Esophagus muscularis mucosa (tissue), 4 donors: ENCODE data around the gene VTI1A. TPM values are rescaled to one million over a fixed set of nuclear protein-coding genes. Genes with fewer than 3 reads are reported as not detected.

ENCODE experiments used
- DNase-seq: peaks from one replicate; pipeline ENCODE4 v3.0.0-alpha.2; 2017; ENCODE audit errors: extremely low spot score
- H3K27ac ChIP-seq, 4 donors: fragments of 200-600 bp; sonication (generic); replicated peaks in 1 of 4; 1 replicate in 3 of 4; 2 replicates in 1 of 4; pipeline ENCODE4 v1.5.1; 2016 to 2019; ENCODE audit warnings: mild to moderate bottlenecking in 1 of 4
- H3K27me3 ChIP-seq, 4 donors: fragments of 200-600 bp; sonication (generic); one replicate each; pipeline versions ENCODE4 v1.5.1 to v1.6.0; 2016 to 2019
- H3K36me3 ChIP-seq, 4 donors: fragments of 200-600 bp; sonication (generic); one replicate each; pipeline ENCODE4 v1.5.1; 2016 to 2019
- H3K4me1 ChIP-seq, 4 donors: fragments of 200-600 bp; sonication (generic); one replicate each; pipeline ENCODE4 v1.5.1; 2016 to 2019
- H3K4me3 ChIP-seq, 4 donors: fragments of 200-600 bp; sonication (generic); 1 replicate in 2 of 4; 2 replicates in 2 of 4; pipeline ENCODE4 v1.5.1; 2016 to 2019; ENCODE audit warnings: mild to moderate bottlenecking in 4 of 4, moderate library complexity in 1 of 4
- H3K9me3 ChIP-seq, 4 donors: fragments of 200-600 bp; sonication (generic); 1 replicate in 3 of 4; 2 replicates in 1 of 4; pipeline ENCODE4 v1.5.1; 2016 to 2019
- EP300 ChIP-seq: sonication (generic); formaldehyde crosslinking; IDR thresholded peaks from one replicate; pipeline ENCODE4 v1.6.1; 2017; ENCODE audit warnings: antibody characterized with exemption
- POLR2A ChIP-seq: fragments of 450-650 bp; IDR thresholded peaks from one replicate; pipeline ENCODE4 v1.6.1; 2017; ENCODE audit warnings: antibody characterized with exemption, moderate library complexity, mild to moderate bottlenecking, low read depth
- POLR2AphosphoS5 ChIP-seq, 2 donors: sonication (generic); formaldehyde crosslinking; IDR thresholded peaks; one replicate each; pipeline ENCODE4 v1.6.1; 2017; ENCODE audit warnings: antibody characterized with exemption in 2 of 2
- WGBS: methylation state at CpG from one replicate; pipeline ENCODE4 v1.1.5; 2018; 5-methylcytosine and 5-hydroxymethylcytosine counted together
- intact Hi-C: fragments of 100-400 bp; cut with DNase I; formaldehyde crosslinking; loops from one replicate; pipeline ENCODE4 v1.15.1; 2023
- total RNA-seq, 4 donors: library from RNA; depleted of rRNA; stranded (reverse); fragments of >200 nt; gene quantifications; one replicate each; pipeline versions ENCODE4 v1.1.0 to v1.2.1, GENCODE V29; 2016
- TF ChIP-seq, protein P1 (sequence below), 3 experiments: fragments of 200-600 bp in 2 of 3; fragments of 450-650 bp in 1 of 3; sonication (generic) in 2 of 3; IDR thresholded peaks; one replicate each; pipeline ENCODE4 v1.5.1; 2017 to 2019; ENCODE audit warnings: antibody characterized with exemption in 3 of 3, mild to moderate bottlenecking in 2 of 3, moderate library complexity in 1 of 3

Gene VTI1A
- total RNA-seq, 4 donors from 2014 or later, result 27.6 to 42.7 (median 33.8) TPM

DNA sequence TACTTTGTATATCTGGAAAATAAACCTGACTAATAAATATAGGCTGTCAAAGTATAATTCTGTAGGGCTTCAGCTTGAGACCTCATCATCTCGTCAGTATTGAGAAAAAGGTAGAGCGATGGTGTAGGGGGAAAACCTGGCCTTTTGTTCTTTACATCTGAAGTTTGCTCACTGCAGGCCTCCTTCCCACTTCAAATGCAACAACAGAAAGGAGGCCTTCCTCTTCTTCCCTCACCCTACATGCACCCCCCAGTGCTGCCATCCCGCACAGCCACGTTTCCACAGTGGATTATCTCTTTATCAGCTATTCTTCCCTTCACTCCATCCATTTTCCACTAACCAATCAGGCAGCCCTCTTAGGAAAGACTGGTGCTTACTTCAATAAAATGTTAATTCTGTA is 112.3 kb downstream of the VTI1A start:
- 94% methylated on average over 4 of the region's 4 CpGs for WGBS
- TF ChIP-seq POLR2AphosphoS5 (IDR thresholded peaks at IDR 0.05) (no peak), POLR2A (no peak), EP300 (no peak)
- TF ChIP-seq, protein P1, sequence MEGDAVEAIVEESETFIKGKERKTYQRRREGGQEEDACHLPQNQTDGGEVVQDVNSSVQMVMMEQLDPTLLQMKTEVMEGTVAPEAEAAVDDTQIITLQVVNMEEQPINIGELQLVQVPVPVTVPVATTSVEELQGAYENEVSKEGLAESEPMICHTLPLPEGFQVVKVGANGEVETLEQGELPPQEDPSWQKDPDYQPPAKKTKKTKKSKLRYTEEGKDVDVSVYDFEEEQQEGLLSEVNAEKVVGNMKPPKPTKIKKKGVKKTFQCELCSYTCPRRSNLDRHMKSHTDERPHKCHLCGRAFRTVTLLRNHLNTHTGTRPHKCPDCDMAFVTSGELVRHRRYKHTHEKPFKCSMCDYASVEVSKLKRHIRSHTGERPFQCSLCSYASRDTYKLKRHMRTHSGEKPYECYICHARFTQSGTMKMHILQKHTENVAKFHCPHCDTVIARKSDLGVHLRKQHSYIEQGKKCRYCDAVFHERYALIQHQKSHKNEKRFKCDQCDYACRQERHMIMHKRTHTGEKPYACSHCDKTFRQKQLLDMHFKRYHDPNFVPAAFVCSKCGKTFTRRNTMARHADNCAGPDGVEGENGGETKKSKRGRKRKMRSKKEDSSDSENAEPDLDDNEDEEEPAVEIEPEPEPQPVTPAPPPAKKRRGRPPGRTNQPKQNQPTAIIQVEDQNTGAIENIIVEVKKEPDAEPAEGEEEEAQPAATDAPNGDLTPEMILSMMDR (IDR thresholded peaks at IDR 0.05), result no peak
- no peak for DNase-seq
- Histone ChIP-seq H3K27ac (no peak overlapping the region), H3K4me1 (no peaks in the 10 kb centered on the region), H3K4me3 (no peak overlapping the region), H3K9me3 (no peaks in the 10 kb centered on the region), H3K27me3 (no peaks in the 10 kb centered on the region), H3K36me3 (no peaks in the 10 kb centered on the region)
- intact Hi-C loops, result no loop called here

DNA sequence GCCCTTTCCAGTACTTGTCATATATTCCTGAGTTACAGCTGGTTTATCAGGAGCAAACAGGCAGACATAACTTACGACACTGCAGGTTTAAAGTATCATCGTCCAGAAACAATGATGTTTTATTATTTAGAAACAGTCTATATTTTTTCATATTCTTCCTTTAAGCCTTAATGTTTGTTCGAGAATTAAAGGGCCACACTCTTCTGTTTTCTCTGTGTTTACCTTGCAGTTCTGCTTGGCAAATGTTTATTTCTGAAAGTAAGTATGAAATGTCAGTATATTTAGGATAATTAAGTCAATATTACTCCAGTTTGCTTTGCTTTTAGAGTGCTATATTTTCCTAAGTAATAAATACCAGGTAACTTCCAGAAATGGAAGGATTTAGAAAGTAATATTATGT is 115.1 kb downstream of the VTI1A start:
- no peak overlapping the region for H3K4me3 ChIP-seq
- TF ChIP-seq POLR2A (no peak), POLR2AphosphoS5 (IDR thresholded peaks at IDR 0.05) (no peak), EP300 (no peak)
- TF ChIP-seq, protein P1 (IDR thresholded peaks at IDR 0.05), result no peak
- H3K27me3 ChIP-seq, result no peaks in the 10 kb centered on the region
- no peaks in the 10 kb centered on the region for H3K4me1 ChIP-seq
- no peak overlapping the region for H3K27ac ChIP-seq
- WGBS, result 89% methylated on average over 3 of the region's 3 CpGs
- no peaks in the 10 kb centered on the region for H3K9me3 ChIP-seq
- no peak for DNase-seq
- intact Hi-C loops, result loop anchor here (10.0 kb wide), 1 partner anchor 823 kb away; no protein-coding TSS in a partner anchor
- no peaks in the 10 kb centered on the region for H3K36me3 ChIP-seq

DNA sequence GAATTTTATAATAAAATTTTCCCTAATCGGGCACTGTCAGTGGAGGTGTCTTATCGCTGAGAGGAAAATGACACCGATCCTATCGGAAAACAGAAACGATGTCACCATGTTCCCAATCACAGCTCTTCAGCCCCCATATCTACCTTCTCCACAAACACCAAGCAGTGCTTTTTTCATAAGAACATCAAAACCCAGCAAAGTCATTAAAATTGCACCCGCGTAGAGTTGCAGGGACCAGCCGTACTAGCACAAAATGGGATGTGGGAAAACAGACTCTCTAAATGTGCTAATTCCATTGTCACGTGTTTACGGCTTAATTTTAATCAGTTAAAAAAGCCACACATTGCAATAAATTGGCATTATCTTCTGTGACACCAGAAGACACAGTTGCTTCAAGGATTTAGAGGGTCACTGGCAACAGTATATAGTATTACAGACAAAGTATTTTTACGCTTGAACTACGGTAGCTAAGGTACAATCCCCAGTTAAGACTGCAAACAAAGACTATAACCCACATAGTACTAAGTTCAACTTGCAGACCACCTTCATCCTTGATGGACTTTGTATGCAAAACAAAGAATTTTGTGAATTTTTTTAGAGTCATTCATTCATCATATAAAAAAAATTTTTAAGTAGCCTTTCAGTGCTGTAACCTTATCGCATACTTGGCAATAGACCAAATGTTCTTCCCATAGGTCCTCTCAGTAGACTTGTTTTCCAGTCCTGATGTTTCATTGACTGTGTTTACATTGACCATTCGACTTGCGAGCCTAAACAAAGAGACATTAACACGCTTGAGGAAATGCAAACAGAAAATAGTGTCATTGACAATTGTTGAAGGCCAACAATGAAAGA is 116.0 kb downstream of the VTI1A start:
- WGBS, result 95% methylated on average over 16 of the region's 16 CpGs

DNA sequence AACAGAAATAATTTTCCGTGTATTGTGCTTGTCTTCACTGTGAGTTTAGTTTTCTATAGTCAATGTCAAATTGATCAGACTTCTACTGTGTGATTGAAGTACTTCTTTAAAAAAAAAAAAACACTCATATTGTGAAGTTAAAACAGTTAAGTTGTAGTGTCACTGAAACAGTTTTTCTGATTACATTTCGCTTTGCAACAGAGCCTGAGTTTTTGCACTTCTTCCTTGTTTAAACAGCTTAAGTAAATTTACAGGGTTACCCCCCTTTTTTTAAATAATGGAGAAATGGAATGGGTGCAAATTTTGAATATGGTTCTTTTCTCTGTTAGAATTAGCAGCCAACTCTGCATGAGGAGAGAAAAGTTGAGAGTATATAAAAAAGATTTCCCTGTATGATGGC is 117.3 kb downstream of the VTI1A start:
- H3K4me1 ChIP-seq, result no peaks in the 10 kb centered on the region
- no peaks in the 10 kb centered on the region for H3K36me3 ChIP-seq
- no peaks in the 10 kb centered on the region for H3K27me3 ChIP-seq
- no peak overlapping the region for H3K4me3 ChIP-seq
- no peak overlapping the region for H3K27ac ChIP-seq
- DNase-seq, result no peak
- WGBS, result 84% methylated on average over 2 of the region's 2 CpGs
- intact Hi-C loops, result loop anchor here (10.0 kb wide), 1 partner anchor 820 kb away; no protein-coding TSS in a partner anchor
- TF ChIP-seq EP300 (no peak), POLR2A (no peak), POLR2AphosphoS5 (IDR thresholded peaks at IDR 0.05) (no peak)
- TF ChIP-seq, protein P1 (IDR thresholded peaks at IDR 0.05), result no peak
- no peaks in the 10 kb centered on the region for H3K9me3 ChIP-seq

More for the DNA sequence above, 116.0 kb downstream of the VTI1A start:
- Histone ChIP-seq H3K9me3 (no peaks in the 10 kb centered on the region), H3K4me3 (no peak overlapping the region), H3K36me3 (no peaks in the 10 kb centered on the region), H3K4me1 (no peaks in the 10 kb centered on the region), H3K27ac (no peak overlapping the region), H3K27me3 (no peaks in the 10 kb centered on the region)
- TF ChIP-seq, protein P1 (IDR thresholded peaks at IDR 0.05), result no peak
- TF ChIP-seq EP300 (no peak), POLR2A (no peak), POLR2AphosphoS5 (IDR thresholded peaks at IDR 0.05) (no peak)
- no peak for DNase-seq
- intact Hi-C loops, result loop anchor here (10.0 kb wide), 1 partner anchor 822 kb away; no protein-coding TSS in a partner anchor
